ENCODE results near the gene NUDT3.
"Not testable (repeated sequence)": the region's sequence is repeated elsewhere in the genome, so short reads cannot be mapped to it uniquely, and the experiment has no call there.

The NUDT3 gene

GRCh38 chr6:34392497-34393190 is at the start of gene NUDT3:
Gene NUDT3 (minus strand): TSS chr6:34392669. CDS start chr6:34392362, 307 bp downstream.
- peak; percentile 98 for DNase-seq

- DNase-seq = no peak
Measured at GRCh38 chr6:34441526-34441925, 49.1 kb upstream of the NUDT3 start.

- no peak for DNase-seq
Measured at GRCh38 chr6:34439442-34439841, 47.0 kb upstream of the NUDT3 start.

GRCh38 chr6:34438705-34439104 is 46.2 kb upstream of the NUDT3 start:
- DNase-seq = no peak

GRCh38 chr6:34437644-34437970 is 45.1 kb upstream of the NUDT3 start:
- DNase-seq = no peak

- no peak for DNase-seq
Measured at GRCh38 chr6:34436803-34437643, 44.6 kb upstream of the NUDT3 start.

- no peak for DNase-seq
Measured at GRCh38 chr6:34435916-34436315, 43.4 kb upstream of the NUDT3 start.

GRCh38 chr6:34425498-34426410 is 33.3 kb upstream of the NUDT3 start, which contains the start of gene RPS10:
Gene RPS10 (minus strand): TSS chr6:34426069. CDS start chr6:34425221, 848 bp downstream.
- peak; percentile 96 for DNase-seq

GRCh38 chr6:34425132-34425497 is 32.6 kb upstream of the NUDT3 start:
- DNase-seq = no peak

GRCh38 chr6:34424200-34425131 is 32.0 kb upstream of the NUDT3 start:
- no peak for DNase-seq

- no peak for DNase-seq
Measured at GRCh38 chr6:34423254-34423653, 30.8 kb upstream of the NUDT3 start.

GRCh38 chr6:34418367-34418766 is 25.9 kb upstream of the NUDT3 start:
- DNase-seq = no peak

GRCh38 chr6:34416877-34417371 is 24.5 kb upstream of the NUDT3 start:
- no peak for DNase-seq

- DNase-seq = peak; percentile 75
Measured at GRCh38 chr6:34414999-34415858, 22.8 kb upstream of the NUDT3 start.

GRCh38 chr6:34412643-34413214 is 20.3 kb upstream of the NUDT3 start:
- DNase-seq = no peak

- DNase-seq = no peak
Measured at GRCh38 chr6:34412016-34412415, 19.5 kb upstream of the NUDT3 start.

- not testable (repeated sequence) for DNase-seq
Measured at GRCh38 chr6:34407915-34408314, 15.4 kb upstream of the NUDT3 start.

- no peak for DNase-seq
Measured at GRCh38 chr6:34396518-34396917, 4.0 kb upstream of the NUDT3 start.

- no peak for DNase-seq
Measured at GRCh38 chr6:34393966-34394305, 1.5 kb upstream of the NUDT3 start.

- DNase-seq = no peak
Measured at GRCh38 chr6:34393191-34393965, 909 bp upstream of the NUDT3 start.
